HG03066 (cell line): Measurements from ENCODE around the gene PPP1R37.

Source experiments
- ATAC-seq: cut with Tn5 transposase; IDR thresholded peaks from one replicate; pipeline ENCODE4 v1.9.1; 2021; ENCODE audit warnings: low read depth; ENCODE audit not compliant: unreplicated experiment

PPP1R37 gene, protein sequence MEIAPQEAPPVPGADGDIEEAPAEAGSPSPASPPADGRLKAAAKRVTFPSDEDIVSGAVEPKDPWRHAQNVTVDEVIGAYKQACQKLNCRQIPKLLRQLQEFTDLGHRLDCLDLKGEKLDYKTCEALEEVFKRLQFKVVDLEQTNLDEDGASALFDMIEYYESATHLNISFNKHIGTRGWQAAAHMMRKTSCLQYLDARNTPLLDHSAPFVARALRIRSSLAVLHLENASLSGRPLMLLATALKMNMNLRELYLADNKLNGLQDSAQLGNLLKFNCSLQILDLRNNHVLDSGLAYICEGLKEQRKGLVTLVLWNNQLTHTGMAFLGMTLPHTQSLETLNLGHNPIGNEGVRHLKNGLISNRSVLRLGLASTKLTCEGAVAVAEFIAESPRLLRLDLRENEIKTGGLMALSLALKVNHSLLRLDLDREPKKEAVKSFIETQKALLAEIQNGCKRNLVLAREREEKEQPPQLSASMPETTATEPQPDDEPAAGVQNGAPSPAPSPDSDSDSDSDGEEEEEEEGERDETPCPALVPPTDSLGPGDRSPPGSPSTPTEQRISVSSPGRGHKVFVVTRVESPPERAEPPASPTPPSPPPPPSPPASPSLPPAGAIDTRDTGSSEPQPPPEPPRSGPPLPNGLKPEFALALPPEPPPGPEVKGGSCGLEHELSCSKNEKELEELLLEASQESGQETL

DNA sequence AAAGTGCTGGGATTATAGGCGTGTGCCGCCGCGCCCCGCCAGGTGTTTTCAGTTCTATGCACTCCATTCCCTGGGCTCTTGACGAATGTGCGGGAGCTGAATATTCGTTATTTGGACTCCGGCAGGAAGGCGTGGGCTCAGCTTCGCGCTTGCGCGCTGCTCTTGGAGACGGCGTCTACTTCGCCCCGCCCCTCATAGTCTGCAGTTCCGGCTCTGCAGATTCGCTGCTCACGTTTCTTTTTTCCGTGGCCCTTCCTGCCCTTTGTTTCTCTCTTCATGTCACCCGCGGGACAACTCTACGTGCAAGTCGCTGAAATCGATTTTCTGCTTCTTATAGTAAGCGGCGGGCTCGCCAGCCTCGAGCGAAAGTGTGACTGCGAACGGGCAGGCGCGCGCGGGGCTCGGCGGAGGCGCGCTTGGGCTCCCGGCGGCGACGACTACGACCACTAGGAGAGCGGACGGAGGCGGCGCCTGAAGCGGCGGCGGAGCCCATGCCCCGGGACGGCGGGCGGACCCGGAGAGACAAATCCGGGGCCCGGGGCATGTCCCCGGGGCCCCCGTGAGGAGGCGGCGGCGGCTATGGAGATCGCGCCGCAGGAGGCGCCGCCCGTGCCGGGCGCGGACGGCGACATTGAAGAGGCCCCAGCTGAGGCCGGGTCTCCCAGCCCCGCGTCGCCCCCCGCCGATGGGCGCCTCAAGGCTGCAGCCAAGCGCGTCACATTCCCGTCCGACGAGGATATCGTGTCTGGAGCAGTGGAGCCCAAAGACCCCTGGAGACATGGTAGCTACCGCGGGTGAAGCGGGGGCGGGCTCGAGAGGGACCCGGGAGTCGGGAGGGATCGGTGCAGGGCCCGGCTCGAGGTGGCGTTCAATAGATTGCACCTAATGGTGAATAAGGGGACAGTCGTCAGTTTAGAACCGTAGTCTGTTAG lies at the start of gene PPP1R37:
PPP1R37 (plus strand) TSS at position 433 of the 932 bp plus-strand sequence; CDS start at position 580, 147 bp downstream.
- no peak for ATAC-seq

DNA sequence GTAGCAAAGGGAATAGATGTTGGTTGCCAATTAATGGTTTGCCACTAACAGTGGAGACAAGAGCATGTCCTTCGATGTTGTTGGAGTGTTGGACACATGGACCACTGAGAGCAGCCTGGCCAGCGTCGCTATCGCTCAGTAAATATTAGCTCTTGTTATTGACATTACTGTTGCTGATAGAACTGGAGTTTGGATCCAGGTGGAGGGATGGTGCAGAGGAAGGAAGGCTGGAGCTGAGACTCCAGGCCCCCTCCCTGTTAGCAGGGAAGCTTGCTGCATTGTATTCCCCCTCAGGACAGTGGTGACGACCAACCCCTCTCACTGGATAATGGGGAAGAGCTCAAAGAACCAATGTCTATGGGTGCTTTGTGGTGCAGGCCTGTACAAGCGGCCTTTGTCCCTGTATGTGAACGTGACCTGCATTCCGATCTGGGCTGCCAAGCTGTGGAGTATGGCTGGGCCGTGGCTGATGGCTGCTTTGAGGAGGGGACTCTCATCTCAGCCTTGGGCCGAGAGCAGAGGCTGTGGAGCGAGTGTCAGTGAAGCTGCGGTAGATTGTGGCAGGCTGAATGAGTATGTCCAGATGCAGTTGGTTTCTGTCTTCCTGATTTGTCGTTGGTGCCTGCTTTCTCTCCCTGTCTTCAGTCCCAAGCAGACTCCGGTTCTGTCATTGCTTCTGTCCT lies 47.2 kb upstream of the PPP1R37 start:
- no peak for ATAC-seq

DNA sequence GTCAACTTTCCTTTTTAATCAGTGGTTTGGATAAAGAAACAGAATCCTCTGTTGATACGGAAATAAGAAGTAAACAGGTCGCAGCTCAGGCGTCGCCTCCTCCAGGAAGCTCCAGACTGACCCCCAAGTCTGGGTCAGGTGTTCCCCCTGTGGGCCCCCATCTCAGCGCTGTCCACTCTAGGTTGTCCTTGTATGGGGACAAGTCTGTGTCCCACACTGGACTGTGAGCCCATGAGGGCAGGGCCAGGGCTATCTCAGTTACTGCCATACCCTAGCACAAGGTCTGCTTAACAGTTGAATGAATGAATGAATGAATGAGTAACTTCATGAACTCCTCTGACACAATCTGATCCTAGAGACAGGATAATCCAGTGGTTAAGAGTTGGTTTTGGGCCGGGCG lies 46.6 kb upstream of the PPP1R37 start:
- no peak for ATAC-seq

DNA sequence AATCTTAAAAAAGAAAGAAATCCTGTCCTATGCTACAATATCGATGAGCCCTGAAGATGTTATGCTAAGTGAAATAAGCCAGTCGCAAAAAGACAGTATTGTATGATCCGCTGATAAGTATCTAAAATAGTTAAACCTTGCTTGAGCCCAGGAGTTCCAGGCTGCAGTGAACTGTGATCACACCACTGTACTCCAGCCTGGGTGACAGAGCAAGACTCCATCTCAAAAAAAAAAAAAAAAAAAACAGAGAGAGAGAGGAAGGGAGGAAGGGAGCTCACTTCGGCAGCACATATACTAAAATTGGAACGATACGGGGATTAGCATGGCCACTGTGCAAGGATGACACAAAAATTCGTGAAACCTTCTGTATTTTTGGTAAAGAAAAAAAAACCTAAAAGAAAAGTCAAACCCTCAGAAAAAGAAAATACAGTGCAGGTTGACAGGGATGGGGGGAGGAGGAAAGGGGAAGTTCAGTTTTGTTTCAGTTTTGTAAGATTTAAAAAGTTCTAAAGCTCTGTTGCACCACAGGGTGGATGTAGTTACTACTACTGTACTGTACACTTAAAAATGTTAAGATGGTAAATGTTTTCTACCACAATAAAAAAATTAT lies 45.7 kb upstream of the PPP1R37 start:
- no peak for ATAC-seq

DNA sequence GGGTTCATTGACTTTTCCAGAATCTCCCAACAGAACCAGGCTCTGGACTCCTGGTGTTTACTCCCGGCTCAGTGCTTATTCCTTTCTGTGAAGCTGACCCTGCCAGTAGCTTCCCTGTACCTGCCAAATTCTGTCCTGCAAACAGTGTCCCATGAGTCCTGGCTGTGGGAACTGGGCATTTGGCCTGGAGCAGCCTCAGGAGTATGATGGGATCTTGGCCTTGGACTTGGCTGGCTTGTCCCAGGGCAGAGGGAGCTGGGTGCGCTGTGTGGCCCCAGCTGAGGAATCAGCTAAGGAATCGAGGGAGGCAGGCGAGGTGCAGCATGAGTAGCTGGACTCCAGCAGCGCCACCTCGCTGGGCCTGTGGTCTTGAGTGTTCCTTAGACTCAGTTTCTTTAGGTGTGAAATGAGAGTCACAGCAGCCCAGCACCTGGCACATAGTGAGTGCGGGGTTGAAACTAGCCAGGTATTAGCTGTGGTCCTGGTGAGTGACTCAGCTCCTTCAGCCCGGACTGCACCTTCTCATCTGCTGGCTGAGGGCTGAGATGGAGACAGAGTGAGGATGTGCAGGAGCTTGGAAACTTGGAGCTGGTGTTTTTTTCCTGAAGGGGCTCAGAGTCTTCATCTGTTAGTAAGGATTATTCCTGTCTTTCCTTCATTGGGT lies 43.8 kb upstream of the PPP1R37 start:
- no peak for ATAC-seq

DNA sequence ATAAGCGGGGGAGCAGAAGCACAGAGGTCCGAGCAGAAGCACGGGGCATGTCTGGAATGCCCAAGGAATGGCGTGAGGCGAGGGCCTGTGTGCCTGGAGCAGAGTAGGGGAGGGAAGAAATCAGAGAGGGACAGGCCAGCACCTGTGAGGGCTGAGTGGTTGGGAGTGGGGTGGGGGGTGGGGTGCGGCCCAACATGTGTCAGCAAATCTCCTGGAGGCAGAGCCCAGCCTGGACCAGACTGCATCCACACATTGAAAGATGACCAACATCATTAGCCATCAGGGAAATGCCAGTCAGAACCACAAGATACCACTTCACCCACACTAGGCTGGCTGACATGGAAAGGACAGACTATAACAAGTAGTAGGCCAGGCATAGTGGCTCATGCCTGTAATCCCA lies 42.9 kb upstream of the PPP1R37 start:
- ATAC-seq: no peak

DNA sequence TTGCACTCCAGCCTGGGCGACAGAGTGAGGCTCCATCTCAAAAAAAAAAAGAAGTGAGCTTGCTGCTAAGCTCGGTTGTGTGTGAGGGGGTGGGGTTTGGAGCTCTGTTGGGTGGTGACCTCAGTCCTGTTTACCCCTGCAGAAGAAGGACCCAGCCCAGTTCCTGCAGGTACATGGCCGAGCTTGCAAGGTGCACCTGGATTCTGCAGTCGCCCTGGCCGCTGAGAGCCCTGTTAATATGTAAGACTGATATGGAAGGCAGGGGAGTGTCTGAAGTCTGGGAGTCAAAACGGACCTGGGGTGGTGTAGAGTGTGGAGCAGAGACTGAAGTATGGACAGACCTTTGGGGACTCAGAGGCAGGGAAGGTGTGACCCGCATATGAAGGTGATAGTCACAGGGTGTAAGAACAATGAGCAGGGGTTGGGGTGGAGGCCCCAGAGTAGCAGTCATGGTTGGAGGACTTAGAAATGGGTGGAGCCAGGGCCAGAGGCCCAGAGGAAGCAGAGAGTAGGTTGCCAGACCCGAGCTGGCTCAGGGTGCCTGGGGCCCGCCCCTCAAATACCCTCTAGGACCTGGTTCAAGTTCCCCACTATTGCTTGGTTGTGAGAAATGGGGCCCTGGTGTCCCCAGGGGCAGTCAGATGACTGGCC lies 40.9 kb upstream of the PPP1R37 start:
- ATAC-seq: no peak

DNA sequence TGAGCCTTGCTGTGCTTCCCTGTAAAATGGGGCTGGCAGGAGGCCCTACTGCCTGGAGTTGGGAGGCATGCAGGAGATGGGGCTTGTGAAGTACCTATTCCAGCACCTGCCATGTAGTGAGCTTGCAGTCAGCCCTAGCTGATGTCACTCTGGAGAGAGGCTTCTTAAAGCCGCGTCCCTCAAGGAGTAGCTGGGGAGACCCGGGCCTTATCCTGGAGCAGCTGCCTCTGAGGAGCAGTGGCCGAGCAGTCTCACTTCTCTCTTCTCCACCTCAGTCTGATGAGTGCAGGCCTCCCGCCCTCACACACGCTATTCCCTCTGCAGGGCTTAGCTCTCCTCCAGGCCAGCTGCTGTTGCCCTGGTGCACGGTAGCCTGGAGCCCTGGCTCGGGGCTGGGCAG lies 36.1 kb upstream of the PPP1R37 start:
- ATAC-seq: no peak

DNA sequence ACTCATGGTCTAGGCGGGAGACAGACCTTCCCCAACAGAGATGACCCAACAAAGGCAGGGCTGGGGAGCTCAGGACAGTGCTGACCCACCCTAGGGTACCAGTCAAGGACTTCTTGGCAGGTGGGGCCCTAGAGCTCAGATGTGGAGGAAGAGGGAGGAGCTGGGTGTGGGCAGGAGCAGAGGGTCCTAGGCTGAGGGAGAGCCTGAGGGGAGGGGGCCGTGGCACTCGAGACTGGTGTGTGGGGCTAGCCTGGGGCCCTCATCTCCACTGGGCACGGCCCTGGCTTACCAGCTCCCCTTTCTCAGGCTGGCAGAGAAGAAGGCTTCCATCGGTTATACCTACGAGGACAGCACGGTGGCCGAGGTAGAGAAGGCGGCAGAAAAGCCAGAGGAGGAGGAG lies 35.5 kb upstream of the PPP1R37 start:
- no peak for ATAC-seq

DNA sequence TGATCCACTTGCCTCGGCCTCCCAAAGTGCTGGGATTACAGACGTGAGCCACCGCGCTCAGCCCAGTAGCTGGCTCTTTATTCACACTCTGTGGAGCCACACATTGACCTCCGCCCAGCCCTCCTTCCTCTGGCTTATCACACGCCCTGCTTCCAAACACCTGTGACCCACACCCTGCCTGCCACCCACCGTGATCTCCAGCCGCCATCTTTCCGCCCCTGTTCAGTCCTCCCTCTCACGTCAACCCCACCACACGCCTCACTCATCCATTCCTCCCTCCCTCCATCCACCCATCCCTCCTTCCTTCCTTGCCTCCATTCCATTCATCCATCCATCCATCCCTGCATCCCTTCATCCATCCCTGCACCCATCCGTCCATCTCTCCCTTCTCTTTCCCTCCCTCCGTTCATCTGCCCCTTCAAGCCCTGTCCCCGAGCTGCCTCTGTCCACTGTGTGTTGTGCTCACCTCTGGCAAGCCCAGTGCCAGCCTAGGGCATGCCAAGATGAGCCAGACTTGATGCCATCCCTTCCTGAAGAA lies 34.3 kb upstream of the PPP1R37 start:
- ATAC-seq: no peak

DNA sequence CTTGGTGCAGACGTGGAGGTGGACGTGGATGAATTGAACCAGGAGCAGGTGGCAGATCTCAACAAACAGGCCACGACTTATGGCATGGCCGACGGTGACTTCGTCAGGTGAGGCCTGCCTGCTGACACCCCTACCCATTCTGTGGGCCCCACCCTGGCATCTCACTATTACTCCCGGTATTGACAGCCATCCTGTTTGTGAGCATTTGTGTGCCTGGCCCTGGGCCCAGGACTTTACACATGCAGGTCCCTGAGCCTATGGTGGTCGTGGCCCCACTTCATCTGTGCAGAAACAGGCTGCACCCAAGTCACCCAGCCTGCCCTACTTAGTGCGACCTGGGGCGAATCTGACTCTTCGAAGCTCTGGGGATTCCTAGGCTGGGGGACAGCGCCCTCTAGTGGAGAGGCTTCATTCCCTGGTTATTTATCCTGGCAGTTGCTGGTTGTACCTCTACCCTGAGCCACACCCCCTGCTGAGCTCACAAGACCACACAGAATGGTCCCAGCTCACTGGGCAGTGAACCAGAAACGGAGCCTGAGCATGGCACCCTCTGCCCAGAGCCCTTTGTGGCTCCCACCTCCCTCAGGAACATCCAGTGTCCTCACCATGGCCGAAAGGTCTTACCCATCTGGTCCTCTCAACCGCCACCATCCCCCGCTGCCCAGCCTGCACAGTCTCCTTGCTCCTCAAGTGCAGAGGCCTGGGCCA lies 33.6 kb upstream of the PPP1R37 start:
- no peak for ATAC-seq

DNA sequence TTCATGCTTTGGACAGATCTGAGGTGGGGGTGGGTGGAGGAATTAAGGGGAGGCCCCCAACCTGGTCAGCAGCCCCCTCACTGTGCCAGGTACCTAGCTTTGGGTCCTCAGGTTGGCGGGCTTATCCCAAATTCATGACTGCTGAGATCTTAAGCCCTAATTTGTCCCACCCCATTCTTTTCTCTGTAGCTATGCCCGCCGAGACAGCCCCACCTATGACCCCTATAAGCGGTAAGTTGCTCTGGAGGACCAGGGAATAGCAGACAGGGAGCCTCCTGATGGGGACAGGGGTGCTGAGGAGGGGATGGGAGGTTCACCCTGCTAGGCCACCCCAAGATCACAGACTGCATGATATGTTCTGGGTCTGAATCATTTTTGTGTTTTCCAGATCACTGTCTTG lies 31.0 kb upstream of the PPP1R37 start:
- no peak for ATAC-seq

DNA sequence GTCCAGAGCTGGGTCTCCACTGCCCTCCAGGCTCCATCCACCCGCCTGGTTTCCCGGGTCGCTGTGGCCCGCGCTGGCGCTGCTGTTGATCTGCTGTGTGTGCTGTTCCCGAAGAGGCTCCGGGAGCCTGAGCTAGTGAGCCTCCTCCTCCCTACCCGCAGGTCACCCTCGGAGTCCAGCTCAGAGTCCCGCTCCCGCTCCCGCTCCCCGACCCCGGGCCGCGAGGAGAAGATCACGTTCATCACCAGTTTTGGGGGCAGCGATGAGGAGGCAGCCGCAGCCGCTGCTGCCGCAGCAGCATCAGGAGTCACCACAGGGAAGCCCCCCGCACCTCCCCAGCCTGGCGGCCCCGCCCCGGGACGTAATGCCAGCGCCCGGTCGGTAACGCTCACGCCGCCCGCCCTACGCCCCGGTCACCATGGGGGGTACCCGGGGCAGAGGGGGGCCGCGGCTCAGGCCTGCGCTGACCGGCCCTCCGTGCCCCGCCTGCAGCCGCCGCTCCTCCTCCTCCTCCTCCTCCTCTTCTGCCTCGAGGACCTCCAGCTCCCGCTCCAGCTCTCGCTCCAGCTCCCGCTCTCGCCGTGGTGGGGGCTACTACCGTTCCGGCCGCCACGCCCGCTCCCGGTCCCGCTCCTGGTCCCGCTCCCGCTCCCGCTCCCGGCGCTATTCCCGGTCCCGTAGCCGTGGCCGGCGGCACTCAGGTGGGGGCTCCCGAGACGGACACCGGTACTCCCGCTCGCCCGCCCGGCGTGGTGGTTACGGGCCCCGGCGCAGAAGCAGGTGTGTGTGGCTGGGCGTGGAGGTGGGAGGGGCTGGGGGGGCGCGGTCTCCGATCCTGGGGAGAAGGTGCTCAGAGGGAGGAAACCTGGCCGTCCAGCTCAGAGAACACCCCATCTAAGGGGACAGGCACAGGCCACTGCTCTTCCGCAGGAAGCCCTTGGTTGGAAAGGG lies 28.9 kb upstream of the PPP1R37 start:
- ATAC-seq: no peak

DNA sequence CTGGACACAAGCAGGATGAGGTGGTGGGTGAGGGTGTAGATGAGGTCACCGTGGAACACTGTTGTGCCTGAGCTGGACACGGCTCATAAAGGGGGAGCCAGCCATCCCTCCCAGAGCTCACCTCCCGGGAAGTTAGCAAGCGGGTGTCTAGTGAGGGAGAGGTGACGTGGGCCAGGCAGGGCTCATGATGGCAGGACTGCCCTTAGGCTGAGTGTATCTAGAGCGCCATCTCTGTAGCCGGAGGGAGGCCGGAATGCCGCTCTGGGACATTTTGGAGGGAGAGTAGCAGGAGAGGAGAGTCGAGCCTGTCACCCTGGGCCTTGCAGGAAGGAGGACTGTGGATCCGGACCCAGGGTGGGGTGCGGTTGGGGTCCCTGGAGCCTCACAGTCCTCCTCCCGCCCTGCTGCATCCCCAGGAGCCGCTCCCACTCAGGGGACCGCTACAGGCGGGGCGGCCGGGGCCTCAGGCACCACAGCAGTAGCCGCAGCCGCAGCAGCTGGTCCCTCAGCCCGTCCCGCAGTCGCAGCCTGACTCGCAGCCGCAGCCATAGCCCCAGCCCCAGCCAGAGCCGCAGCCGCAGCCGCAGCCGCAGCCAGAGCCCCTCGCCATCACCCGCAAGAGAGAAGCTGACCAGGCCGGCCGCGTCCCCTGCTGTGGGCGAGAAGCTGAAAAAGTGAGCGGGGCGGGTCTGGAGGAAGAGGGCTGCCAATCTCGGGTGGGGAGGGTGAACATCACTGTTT lies 25.9 kb upstream of the PPP1R37 start:
- ATAC-seq: no peak

DNA sequence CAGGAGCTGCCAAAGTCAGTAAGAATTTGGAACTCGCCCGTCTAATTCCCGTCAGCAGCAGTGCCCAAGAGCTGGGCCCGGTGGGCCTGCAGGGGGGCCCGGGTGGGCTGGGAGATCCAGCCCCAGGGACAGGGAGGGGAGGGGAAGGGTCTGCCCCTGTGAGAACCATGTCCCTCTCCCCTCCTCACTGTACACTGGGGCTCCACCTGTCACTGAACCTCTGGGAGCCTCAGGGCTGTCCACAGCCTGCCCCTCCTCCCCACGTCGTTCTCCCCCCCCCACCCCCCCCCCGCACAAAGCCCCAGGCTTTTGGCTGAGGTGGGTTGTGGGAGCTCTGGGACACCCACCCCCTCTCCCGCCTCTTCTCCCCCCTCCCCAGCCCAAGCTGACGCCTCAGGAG lies 24.9 kb upstream of the PPP1R37 start:
- ATAC-seq: no peak

DNA sequence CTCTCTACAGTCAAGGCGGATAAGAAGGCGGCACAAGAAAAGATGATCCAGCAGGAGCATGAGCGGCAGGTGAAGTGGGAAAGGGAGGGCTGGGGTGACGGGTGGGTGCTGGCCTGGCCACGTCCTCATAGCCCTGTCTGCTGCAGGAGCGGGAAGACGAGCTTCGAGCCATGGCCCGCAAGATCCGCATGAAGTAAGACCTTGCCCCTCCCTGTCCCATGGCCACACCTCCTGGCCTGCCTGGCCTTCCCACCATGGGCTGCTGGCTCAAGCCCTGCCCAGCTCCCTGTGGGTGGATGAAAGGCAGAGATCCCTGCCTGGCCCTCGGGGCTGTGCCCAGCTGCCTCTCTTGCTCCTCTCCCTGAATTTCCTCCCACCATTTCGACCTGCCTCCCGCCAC lies 23.9 kb upstream of the PPP1R37 start:
- ATAC-seq: no peak
